Immature natural killer cell (primary cell): ENCODE data around the gene NKIRAS2. TPM values are rescaled to one million over a fixed set of nuclear protein-coding genes. Genes with fewer than 3 reads are reported as not detected.

Source experiments
- DNase-seq, 3 donors: peaks; one replicate each; pipeline ENCODE4 v3.0.0; 2022; ENCODE audit warnings: mixed read lengths in 1 of 3
- H3K27ac Mint-ChIP-seq, 6 donors: one replicate each; pipeline ENCODE4 v1.8.0; 2020; ENCODE audit warnings: mixed read lengths in 6 of 6, mild to moderate bottlenecking in 5 of 6, inconsistent platforms in 4 of 6, moderate library complexity in 3 of 6
- H3K27me3 Mint-ChIP-seq, 3 donors: one replicate each; pipeline ENCODE4 v1.8.0; 2020 to 2021; ENCODE audit warnings: low read depth in 3 of 3, mild to moderate bottlenecking in 3 of 3, mixed read lengths in 3 of 3, moderate library complexity in 3 of 3, inconsistent platforms in 1 of 3
- H3K36me3 Mint-ChIP-seq, 3 donors: one replicate each; pipeline ENCODE4 v1.8.0; 2020; ENCODE audit warnings: mixed read lengths in 3 of 3, inconsistent platforms in 2 of 3, mild to moderate bottlenecking in 2 of 3
- H3K4me1 Mint-ChIP-seq, 2 donors: one replicate each; pipeline ENCODE4 v1.8.0; 2020; ENCODE audit warnings: inconsistent platforms in 2 of 2, mild to moderate bottlenecking in 2 of 2, mixed read lengths in 2 of 2, moderate library complexity in 1 of 2
- H3K4me3 Mint-ChIP-seq, 5 donors: one replicate each; pipeline ENCODE4 v1.8.0; 2020; ENCODE audit warnings: mild to moderate bottlenecking in 5 of 5, mixed read lengths in 5 of 5, inconsistent platforms in 3 of 5, moderate library complexity in 3 of 5
- H3K9me3 Mint-ChIP-seq, 6 donors: one replicate each; pipeline ENCODE4 v1.8.0; 2020; ENCODE audit warnings: mild to moderate bottlenecking in 6 of 6, mixed read lengths in 6 of 6, inconsistent platforms in 4 of 6, moderate library complexity in 3 of 6
- polyA plus RNA-seq, 3 donors: library from polyadenylated mRNA; unstranded; fragments of 300-500 nt; fragmentation: Illumina TruSeq; gene quantifications; one replicate each; pipeline ENCODE4 v1.2.3, GENCODE V29; 2021

The NKIRAS2 gene
- polyA plus RNA-seq, 3 donors from 2014 or later, result 21.5 to 33.6 (median 32.6) TPM

- no peaks in the 10 kb centered on the region for H3K9me3 Mint-ChIP-seq
- no peak overlapping the region for H3K27ac Mint-ChIP-seq
- no peak overlapping the region for H3K4me3 Mint-ChIP-seq
- DNase-seq, result no peak
- H3K27me3 Mint-ChIP-seq, result peaks cover 0 to 4% (median 3%) of the 10 kb centered on the region in 3 donors
- H3K4me1 Mint-ChIP-seq, result peaks cover 7 to 10% of the 10 kb centered on the region in 2 donors
- H3K36me3 Mint-ChIP-seq, result no peaks in the 10 kb centered on the region
Measured at GRCh38 chr17:42059815-42060214, 39.9 kb downstream of the NKIRAS2 start.

- H3K4me1 Mint-ChIP-seq, result peaks cover 7 to 10% of the 10 kb centered on the region in 2 donors
- DNase-seq, result no peak
- H3K9me3 Mint-ChIP-seq, result no peaks in the 10 kb centered on the region
- H3K27me3 Mint-ChIP-seq, result peaks cover 0 to 4% (median 3%) of the 10 kb centered on the region in 3 donors
- no peak overlapping the region for H3K4me3 Mint-ChIP-seq
- H3K36me3 Mint-ChIP-seq, result no peaks in the 10 kb centered on the region
- no peak overlapping the region for H3K27ac Mint-ChIP-seq
Measured at GRCh38 chr17:42060231-42060630, 40.3 kb downstream of the NKIRAS2 start.

DNA sequence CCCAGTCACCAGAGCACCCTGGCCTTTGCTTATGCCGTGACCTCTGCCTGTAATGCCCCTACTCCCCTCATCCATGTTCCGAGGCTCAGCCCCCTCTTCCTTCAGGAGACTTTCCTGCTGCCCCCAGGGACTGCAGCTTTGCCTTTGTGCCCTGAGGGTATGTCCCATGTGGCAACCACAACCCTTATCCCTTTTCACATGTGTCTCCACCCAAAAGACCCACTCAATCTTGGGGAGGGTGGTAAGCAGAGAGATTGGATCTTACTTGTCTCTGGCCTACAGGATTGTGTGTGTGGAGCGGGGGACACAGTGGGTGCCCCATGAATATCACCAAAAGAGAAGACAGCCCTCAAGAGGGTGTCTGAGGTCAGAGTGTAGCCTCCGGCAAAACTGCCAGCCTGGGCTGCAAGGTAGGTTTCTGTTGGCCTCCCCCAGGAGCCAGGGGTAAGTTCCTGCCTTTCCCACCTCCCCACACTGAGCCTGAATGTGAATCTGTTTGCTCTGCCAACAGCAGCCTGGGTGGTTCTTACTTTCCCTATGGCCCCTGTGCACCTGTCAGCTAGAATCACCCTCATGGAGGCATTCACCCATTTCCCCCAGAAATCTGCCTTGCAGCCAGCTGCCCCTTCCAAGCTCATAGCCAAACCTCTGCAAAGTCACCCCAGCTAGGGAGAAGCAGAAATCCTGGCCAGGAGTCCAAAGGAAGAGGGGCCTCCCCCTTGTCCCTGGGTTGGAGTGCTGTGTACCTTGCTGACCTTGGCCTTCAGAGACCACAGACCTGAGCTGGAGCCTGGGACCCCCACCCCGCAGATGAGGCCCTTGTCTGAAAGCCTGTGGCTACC is 42.0 kb downstream of the NKIRAS2 start:
- no peaks in the 10 kb centered on the region for H3K9me3 Mint-ChIP-seq
- H3K4me3 Mint-ChIP-seq, result no peak overlapping the region
- peaks cover 7 to 10% of the 10 kb centered on the region in 2 donors for H3K4me1 Mint-ChIP-seq
- no peaks in the 10 kb centered on the region for H3K36me3 Mint-ChIP-seq
- no peak overlapping the region for H3K27ac Mint-ChIP-seq
- H3K27me3 Mint-ChIP-seq, result peaks cover 0 to 5% (median 4%) of the 10 kb centered on the region in 3 donors
- no peak for DNase-seq

- peaks cover 7 to 10% of the 10 kb centered on the region in 2 donors for H3K4me1 Mint-ChIP-seq
- no peak overlapping the region for H3K4me3 Mint-ChIP-seq
Measured at GRCh38 chr17:42062681-42063080, 42.8 kb downstream of the NKIRAS2 start.

GRCh38 chr17:42065201-42065600 is 45.3 kb downstream of the NKIRAS2 start:
- H3K36me3 Mint-ChIP-seq, result no peaks in the 10 kb centered on the region
- no peak overlapping the region for H3K27ac Mint-ChIP-seq
- no peaks in the 10 kb centered on the region for H3K9me3 Mint-ChIP-seq
- DNase-seq, result no peak
- peaks cover 0 to 5% (median 5%) of the 10 kb centered on the region in 3 donors for H3K27me3 Mint-ChIP-seq
- peaks cover 7 to 10% of the 10 kb centered on the region in 2 donors for H3K4me1 Mint-ChIP-seq
- H3K4me3 Mint-ChIP-seq, result no peak overlapping the region

More at GRCh38 chr17:42062681-42063080, 42.8 kb downstream of the NKIRAS2 start:
- Mint-ChIP-seq H3K9me3 (no peaks in the 10 kb centered on the region), H3K27me3 (peaks cover 0 to 5% (median 4%) of the 10 kb centered on the region in 3 donors), H3K27ac (no peak overlapping the region), H3K36me3 (no peaks in the 10 kb centered on the region)
- DNase-seq, result no peak

DNA sequence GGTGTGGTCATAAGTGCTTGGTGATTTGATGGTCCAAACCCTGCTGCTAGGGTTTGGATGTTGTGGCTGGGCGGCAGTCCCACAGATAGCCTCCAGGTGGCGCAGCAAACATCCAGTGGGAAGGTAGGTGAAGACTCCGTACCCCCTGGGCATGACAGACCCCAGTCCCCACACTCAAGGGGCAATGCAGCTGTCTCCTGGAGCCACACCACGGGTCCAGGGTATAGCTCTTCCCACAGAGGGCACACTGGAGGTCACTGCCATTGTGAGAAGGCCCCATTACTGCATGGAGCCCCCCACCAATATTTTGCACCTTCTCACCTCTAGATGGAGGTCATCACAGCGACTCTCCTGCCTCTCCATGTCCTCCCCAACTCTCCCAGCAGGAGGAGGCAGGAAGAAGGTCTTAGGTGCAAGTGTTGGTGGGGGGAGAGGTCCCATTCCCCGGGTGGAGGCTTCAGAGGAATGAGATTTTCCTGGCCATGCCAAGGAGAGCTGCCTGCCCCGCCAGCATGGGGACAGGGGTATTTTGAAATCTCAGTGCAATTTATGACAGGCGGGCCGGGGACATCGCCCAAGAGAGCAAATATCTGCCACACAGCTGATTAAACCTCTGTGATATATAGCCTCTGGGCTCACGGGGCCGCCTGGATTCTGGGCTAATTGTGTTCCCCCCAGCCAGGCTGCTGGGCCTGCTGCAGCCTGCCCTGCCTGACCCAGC is 47.6 kb downstream of the NKIRAS2 start:
- Mint-ChIP-seq H3K36me3 (no peaks in the 10 kb centered on the region), H3K9me3 (no peaks in the 10 kb centered on the region), H3K27me3 (peaks cover 0 to 3% (median 2%) of the 10 kb centered on the region in 3 donors), H3K4me1 (peaks cover 7 to 14% of the 10 kb centered on the region in 2 donors), H3K27ac (no peak overlapping the region), H3K4me3 (no peak overlapping the region)
- peak; percentile 45 to 58 (median 51) for DNase-seq

DNA sequence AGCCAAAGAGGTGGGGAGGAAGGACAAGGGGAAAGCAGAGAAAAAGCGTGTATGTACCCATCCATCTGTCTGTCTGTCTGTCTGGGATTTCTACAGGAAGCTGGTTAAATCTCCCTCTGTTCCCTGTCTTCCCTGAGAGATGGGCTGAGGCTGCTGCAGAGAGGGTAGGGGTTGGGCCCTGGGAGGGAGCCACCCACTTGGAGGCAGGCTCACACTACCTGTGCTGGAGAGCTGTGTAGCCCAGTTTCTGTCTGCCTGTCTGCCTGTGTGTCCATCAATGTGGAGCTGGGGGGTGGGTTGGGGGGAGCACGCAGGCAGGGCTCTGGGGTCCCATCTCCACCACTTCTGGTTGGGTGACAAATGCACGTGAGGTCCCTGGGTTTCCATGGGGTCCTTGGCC is 49.1 kb downstream of the NKIRAS2 start:
- no peak overlapping the region for H3K27ac Mint-ChIP-seq
- no peak for DNase-seq
- peaks cover 3 to 8% (median 5%) of the 10 kb centered on the region in 3 donors for H3K27me3 Mint-ChIP-seq
- no peaks in the 10 kb centered on the region for H3K9me3 Mint-ChIP-seq
- peaks cover 1 to 7% of the 10 kb centered on the region in 2 donors for H3K4me1 Mint-ChIP-seq
- no peaks in the 10 kb centered on the region for H3K36me3 Mint-ChIP-seq
- H3K4me3 Mint-ChIP-seq, result no peak overlapping the region

GRCh38 chr17:42071810-42072209 is 51.9 kb downstream of the NKIRAS2 start:
- Mint-ChIP-seq H3K27ac (no peak overlapping the region), H3K36me3 (no peaks in the 10 kb centered on the region), H3K4me1 (peaks cover 0 to 4% of the 10 kb centered on the region in 2 donors), H3K27me3 (peaks cover 4 to 7% (median 6%) of the 10 kb centered on the region in 3 donors), H3K4me3 (peak overlapping the region in 2 of 5 donors; percentile 6 to 38), H3K9me3 (no peaks in the 10 kb centered on the region)
- DNase-seq, result no peak

- Mint-ChIP-seq H3K4me1 (peaks cover 0 to 4% of the 10 kb centered on the region in 2 donors), H3K36me3 (no peaks in the 10 kb centered on the region), H3K4me3 (peak overlapping the region in 3 of 5 donors; percentile 27 to 44 (median 27)), H3K9me3 (no peaks in the 10 kb centered on the region), H3K27ac (no peak overlapping the region), H3K27me3 (peaks cover 4 to 7% (median 6%) of the 10 kb centered on the region in 3 donors)
- DNase-seq, result no peak
Measured at GRCh38 chr17:42072323-42073187, 52.7 kb downstream of the NKIRAS2 start.

Other genes starting within 250 kb of the NKIRAS2 start
- gene JUP, start 233.4 kb upstream of the NKIRAS2 start, polyA plus RNA-seq, result under 1 TPM in 2 of 3 donors, not detected in 1; 0.61 to 0.76 TPM
- gene P3H4, start 208.1 kb upstream of the NKIRAS2 start, polyA plus RNA-seq, result 10 to 100 TPM in 1 of 3 donors, 1 to 10 TPM in 2; 6.7 to 11.2 (median 9.8) TPM
- under 1 TPM in 2 of 3 donors, not detected in 1; 0.43 to 0.71 TPM for gene FKBP10, start 207.1 kb upstream of the NKIRAS2 start, polyA plus RNA-seq
- gene NT5C3B, start 183.9 kb upstream of the NKIRAS2 start, polyA plus RNA-seq, result 10 to 100 TPM in 2 of 3 donors, 1 to 10 TPM in 1; 6.4 to 24.6 (median 13.7) TPM
- under 1 TPM in 1 of 3 donors, not detected in 2; 0.15 TPM for gene KLHL10, start 182.3 kb upstream of the NKIRAS2 start, polyA plus RNA-seq
- gene KLHL11, start 154.7 kb upstream of the NKIRAS2 start, polyA plus RNA-seq, result 1 to 10 TPM; 5.9 to 6.4 (median 5.9) TPM
- 10 to 100 TPM; 46.9 to 99.2 (median 49.3) TPM for gene ACLY, start 101.1 kb upstream of the NKIRAS2 start, polyA plus RNA-seq
- under 1 TPM in 2 of 3 donors, not detected in 1; 0.15 to 0.38 TPM for gene ODAD4, start 89.5 kb upstream of the NKIRAS2 start, polyA plus RNA-seq
- gene CNP, start 53.3 kb upstream of the NKIRAS2 start, polyA plus RNA-seq, result 10 to 100 TPM; 22.8 to 56.3 (median 44.1) TPM
- gene DNAJC7, start 2.7 kb upstream of the NKIRAS2 start, polyA plus RNA-seq, result 10 to 100 TPM; 54.1 to 94.0 (median 55.8) TPM
- under 1 TPM in 2 of 3 donors, not detected in 1; 0.19 to 0.21 TPM for gene C17orf113, start 30.5 kb downstream of the NKIRAS2 start, polyA plus RNA-seq
- under 1 TPM in 1 of 3 donors, not detected in 2; 0.44 TPM for gene ZNF385C, start 78.4 kb downstream of the NKIRAS2 start, polyA plus RNA-seq
- gene DHX58, start 92.6 kb downstream of the NKIRAS2 start, polyA plus RNA-seq, result 10 to 100 TPM in 1 of 3 donors, 1 to 10 TPM in 2; 3.0 to 14.3 (median 9.8) TPM
- gene KAT2A, start 101.3 kb downstream of the NKIRAS2 start, polyA plus RNA-seq, result 1 to 10 TPM; 2.9 to 4.3 (median 3.5) TPM
- under 1 TPM in 1 of 3 donors, not detected in 2; 0.11 TPM for gene HSPB9, start 102.7 kb downstream of the NKIRAS2 start, polyA plus RNA-seq
- gene RAB5C, start 134.9 kb downstream of the NKIRAS2 start, polyA plus RNA-seq, result 100 to 1,000 TPM; 120 to 152 (median 133) TPM
- gene KCNH4, start 161.1 kb downstream of the NKIRAS2 start, polyA plus RNA-seq, result not detected
- not detected for gene HCRT, start 165.4 kb downstream of the NKIRAS2 start, polyA plus RNA-seq
- gene GHDC, start 174.4 kb downstream of the NKIRAS2 start, polyA plus RNA-seq, result 10 to 100 TPM; 15.8 to 21.1 (median 19.9) TPM